Mucosa of descending colon (tissue), 3 donors: ENCODE data around the gene PSKH1. TPM values are rescaled to one million over a fixed set of nuclear protein-coding genes. Genes with fewer than 3 reads are reported as not detected.

Experiments used
- ATAC-seq: fragments of 200-7000 bp; cut with Tn5 transposase; one replicate; pipeline ENCODE4 v1.9.1; 2020; ENCODE audit warnings: mild to moderate bottlenecking, moderate library complexity
- DNase-seq, 3 donors: peaks; one replicate each; pipeline ENCODE4 v3.0.0-alpha.2; 2020
- H3K36me3 ChIP-seq: fragments of 200-600 bp; one replicate; pipeline ENCODE4 v1.8.0; 2021; ENCODE audit warnings: low read depth, mild to moderate bottlenecking
- H3K4me1 ChIP-seq: fragments of 200-600 bp; one replicate; pipeline ENCODE4 v1.8.0; 2021; ENCODE audit warnings: low read depth, mild to moderate bottlenecking
- H3K4me3 ChIP-seq: fragments of 200-600 bp; one replicate; pipeline ENCODE4 v1.8.0; 2021; ENCODE audit warnings: mild to moderate bottlenecking
- H3K9me3 ChIP-seq: fragments of 200-600 bp; one replicate; pipeline ENCODE4 v1.8.0; 2021; ENCODE audit warnings: mild to moderate bottlenecking
- CTCF ChIP-seq: fragments of 200-600 bp; IDR thresholded peaks from one replicate; pipeline ENCODE4 v1.8.0; 2022; ENCODE audit warnings: antibody characterized with exemption, mild to moderate bottlenecking
- intact Hi-C, 2 donors: fragments of 100-400 bp; cut with DNase I in 1 of 2; cut with micrococcal nuclease in 1 of 2; formaldehyde crosslinking; loops; one replicate each; pipeline versions ENCODE4 v1.11.0 to v1.11.1; 2022; cut with DNase I, micrococcal nuclease
- total RNA-seq, 3 donors: library from RNA; stranded (reverse); fragmentation: NEBNext Ultra II Directional in 2 of 3; extraction: Animal tissue kit (Norgen Biotek cat#: 25700) in 2 of 3; gene quantifications; one replicate each; pipeline versions ENCODE4 v1.2.1 to v1.2.4, GENCODE V29; 2021 to 2023
- donor health status: DM: no; HTN: no; CAD: no; lungs with moderate emphysema.
- donor health status: DM: no; HTN: no; CAD: no.
- donor health status: DM: no; HTN: yes; CAD: no.

Gene PSKH1
- total RNA-seq, 3 donors from 2014 or later = 33.8 to 43.3 (median 38.1) TPM

- Histone ChIP-seq H3K4me1 (no peaks in the 10 kb centered on the region), H3K9me3 (no peaks in the 10 kb centered on the region), H3K36me3 (no peaks in the 10 kb centered on the region), H3K4me3 (no peak overlapping the region)
- ATAC-seq (no peak), DNase-seq (no peak)
- intact Hi-C loops = no loop called here
- no peak for TF ChIP-seq CTCF
Observed at GRCh38 chr16:67976205-67976604, 83.2 kb downstream of the PSKH1 start.

GRCh38 chr16:67977005-67977404, 84.0 kb downstream of the PSKH1 start:
- DNase-seq (no peak), ATAC-seq (no peak)
- Histone ChIP-seq H3K4me3 (no peak overlapping the region), H3K9me3 (no peaks in the 10 kb centered on the region), H3K4me1 (no peaks in the 10 kb centered on the region), H3K36me3 (no peaks in the 10 kb centered on the region)
- intact Hi-C loops = no loop called here
- TF ChIP-seq CTCF = no peak

GRCh38 chr16:67977469-67978227, 84.6 kb downstream of the PSKH1 start:
- Histone ChIP-seq H3K4me3 (no peak overlapping the region), H3K4me1 (no peaks in the 10 kb centered on the region), H3K9me3 (no peaks in the 10 kb centered on the region), H3K36me3 (no peaks in the 10 kb centered on the region)
- ATAC-seq = no peak
- no peak for TF ChIP-seq CTCF
- intact Hi-C loops = no loop called here
- no peak for DNase-seq

Other genes with a start within 250 kb of the PSKH1 start
- gene CARMIL2, start 248.1 kb upstream of the PSKH1 start, total RNA-seq = 1 to 10 TPM; 1.8 to 4.9 (median 4.2) TPM
- 10 to 100 TPM in 2 of 3 donors, 1 to 10 TPM in 1; 8.9 to 17.1 (median 11.5) TPM for gene ACD, start 233.0 kb upstream of the PSKH1 start, total RNA-seq
- gene PARD6A, start 232.3 kb upstream of the PSKH1 start, total RNA-seq = 1 to 10 TPM; 2.3 to 9.1 (median 3.7) TPM
- 10 to 100 TPM in 1 of 3 donors, 1 to 10 TPM in 2; 8.5 to 23.3 (median 9.0) TPM for gene ENKD1, start 226.5 kb upstream of the PSKH1 start, total RNA-seq
- gene C16orf86, start 226.4 kb upstream of the PSKH1 start, total RNA-seq = 1 to 10 TPM in 2 of 3 donors, under 1 TPM in 1; 0.67 to 6.8 (median 1.2) TPM
- gene GFOD2, start 173.9 kb upstream of the PSKH1 start, total RNA-seq = 10 to 100 TPM; 25.6 to 29.2 (median 27.9) TPM
- 10 to 100 TPM; 19.6 to 24.1 (median 20.6) TPM for gene RANBP10, start 86.7 kb upstream of the PSKH1 start, total RNA-seq
- gene TSNAXIP1, start 86.4 kb upstream of the PSKH1 start, total RNA-seq = 1 to 10 TPM in 1 of 3 donors, under 1 TPM in 2; 0.41 to 2.0 (median 0.48) TPM
- gene THAP11, start 50.9 kb upstream of the PSKH1 start, total RNA-seq = 10 to 100 TPM; 18.1 to 43.3 (median 20.5) TPM
- gene NUTF2, start 46.3 kb upstream of the PSKH1 start, total RNA-seq = 10 to 100 TPM; 56.0 to 69.3 (median 58.0) TPM
- 10 to 100 TPM; 33.2 to 55.0 (median 36.6) TPM for gene CENPT, start 45.6 kb upstream of the PSKH1 start, total RNA-seq
- gene EDC4, start 20.2 kb upstream of the PSKH1 start, total RNA-seq = 10 to 100 TPM; 58.3 to 82.0 (median 64.6) TPM
- under 1 TPM in 2 of 3 donors, not detected in 1; 0.49 to 0.99 TPM for gene NRN1L, start 8.4 kb upstream of the PSKH1 start, total RNA-seq
- 1 to 10 TPM in 1 of 3 donors, under 1 TPM in 2; 0.61 to 2.3 (median 0.80) TPM for gene CTRL, start 38.6 kb downstream of the PSKH1 start, total RNA-seq
- gene PSMB10, start 43.6 kb downstream of the PSKH1 start, total RNA-seq = 100 to 1,000 TPM in 2 of 3 donors, 10 to 100 TPM in 1; 96.9 to 175 (median 139) TPM
- 10 to 100 TPM in 1 of 3 donors, 1 to 10 TPM in 2; 2.2 to 20.3 (median 9.4) TPM for gene LCAT, start 50.9 kb downstream of the PSKH1 start, total RNA-seq
- 10 to 100 TPM in 2 of 3 donors, 1 to 10 TPM in 1; 4.0 to 68.5 (median 22.2) TPM for gene SLC12A4, start 75.4 kb downstream of the PSKH1 start, total RNA-seq
- not detected for gene DPEP3, start 87.2 kb downstream of the PSKH1 start, total RNA-seq
- gene DPEP2, start 106.2 kb downstream of the PSKH1 start, total RNA-seq = 1 to 10 TPM; 1.5 to 2.8 (median 1.6) TPM
- not detected for gene DPEP2NB, start 122.7 kb downstream of the PSKH1 start, total RNA-seq
- gene DDX28, start 130.0 kb downstream of the PSKH1 start, total RNA-seq = 1 to 10 TPM; 6.1 to 7.2 (median 6.8) TPM
- gene DUS2, start 130.0 kb downstream of the PSKH1 start, total RNA-seq = 10 to 100 TPM; 11.6 to 13.5 (median 12.6) TPM
- gene NFATC3, start 192.1 kb downstream of the PSKH1 start, total RNA-seq = 10 to 100 TPM; 24.2 to 44.0 (median 25.5) TPM